Loucy (cell line): ENCODE measurements around the gene PVALEF.

Experiments used
- H2AFZ ChIP-seq: fragments of 200-600 bp; sonication (generic); 2 replicates; pipeline ENCODE4 v1.6.0; 2016; ENCODE audit warnings: antibody characterized with exemption, mild to moderate bottlenecking, low read length, moderate library complexity
- H3F3A ChIP-seq: fragments of 200-600 bp; 2 replicates; pipeline ENCODE4 v1.6.0; 2016; ENCODE audit warnings: antibody characterized with exemption, low read depth, mild to moderate bottlenecking
- H3K27me3 ChIP-seq: fragments of 200-600 bp; sonication (generic); 2 replicates; pipeline ENCODE4 v1.6.1; 2014; ENCODE audit warnings: low read length, mild to moderate bottlenecking; ENCODE audit not compliant: insufficient read depth, poor library complexity, severe bottlenecking
- H3K36me3 ChIP-seq: fragments of 200-600 bp; sonication (generic); 2 replicates; pipeline ENCODE4 v1.6.1; 2016; ENCODE audit warnings: low read length; ENCODE audit not compliant: insufficient read depth
- H3K4me1 ChIP-seq: fragments of 200-600 bp; sonication (generic); 2 replicates; pipeline ENCODE4 v1.5.1; 2014; ENCODE audit warnings: low read length, mild to moderate bottlenecking; ENCODE audit not compliant: insufficient read depth, poor library complexity, severe bottlenecking
- H3K4me2 ChIP-seq: fragments of 200-600 bp; sonication (generic); 2 replicates; pipeline ENCODE4 v1.6.0; 2014; ENCODE audit warnings: antibody characterized with exemption, low read length, low read depth, mild to moderate bottlenecking; ENCODE audit not compliant: poor library complexity, severe bottlenecking
- H3K4me3 ChIP-seq: fragments of 200-600 bp; sonication (generic); 2 replicates; pipeline ENCODE4 v1.5.1; 2014; ENCODE audit warnings: low read length, mild to moderate bottlenecking, mixed read lengths; ENCODE audit not compliant: poor library complexity, severe bottlenecking
- H3K79me2 ChIP-seq: fragments of 200-600 bp; sonication (generic); 2 replicates; pipeline ENCODE4 v1.6.1; 2014; ENCODE audit warnings: low read length; ENCODE audit not compliant: insufficient read depth
- H3K9ac ChIP-seq: fragments of 200-600 bp; sonication (generic); 2 replicates; pipeline ENCODE4 v1.6.0; 2014; ENCODE audit warnings: mild to moderate bottlenecking, low read depth, low read length, moderate library complexity; ENCODE audit not compliant: poor library complexity, severe bottlenecking
- H3K9me2 ChIP-seq: fragments of 200-600 bp; sonication (generic); replicated peaks from 2 replicates; pipeline ENCODE4 v1.6.1; 2016; ENCODE audit warnings: low read depth, low read length, mixed read lengths
- H3K9me3 ChIP-seq: fragments of 200-600 bp; sonication (generic); 2 replicates; pipeline ENCODE4 v1.6.1; 2014; ENCODE audit warnings: mild to moderate bottlenecking, antibody characterized with exemption, low read length, low read depth; ENCODE audit not compliant: insufficient read depth
- H4K20me1 ChIP-seq: fragments of 200-600 bp; sonication (generic); 2 replicates; pipeline ENCODE4 v1.6.0; 2014; ENCODE audit warnings: antibody characterized with exemption, low read length, mild to moderate bottlenecking; ENCODE audit not compliant: insufficient read depth, poor library complexity, severe bottlenecking
- CTCF ChIP-seq: fragments of 200-600 bp; sonication (generic); conservative IDR thresholded peaks from 2 replicates; pipeline ENCODE4 v1.5.1; 2014; ENCODE audit warnings: mild to moderate bottlenecking, antibody characterized with exemption, low read length
- EZH2phosphoT487 ChIP-seq: fragments of 200-600 bp; IDR thresholded peaks from 2 replicates; pipeline ENCODE4 v1.6.1; 2018; ENCODE audit warnings: antibody characterized with exemption, mild to moderate bottlenecking, moderate library complexity, borderline replicate concordance

Gene PVALEF

GRCh38 chr17:81173052-81173761 lies 7.9 kb downstream of the PVALEF start:
- H3K9ac ChIP-seq: no peak overlapping the region
- no peaks in the 10 kb centered on the region for H3K4me1 ChIP-seq
- H3K4me2 ChIP-seq: no peak overlapping the region
- H3K4me3 ChIP-seq: no peak overlapping the region
- H3K9me3 ChIP-seq: no peaks in the 10 kb centered on the region
- no peak overlapping the region for H2AFZ ChIP-seq
- H3K27me3 ChIP-seq: no peaks in the 10 kb centered on the region
- H3F3A ChIP-seq: no peaks in the 10 kb centered on the region
- no peaks in the 10 kb centered on the region for H3K36me3 ChIP-seq
- TF ChIP-seq CTCF (no peak), EZH2phosphoT487 (no peak)
- no peaks in the 10 kb centered on the region for H4K20me1 ChIP-seq
- H3K9me2 ChIP-seq: no peaks in the 10 kb centered on the region
- no peaks in the 10 kb centered on the region for H3K79me2 ChIP-seq

- Histone ChIP-seq H3K36me3 (no peaks in the 10 kb centered on the region), H3K4me3 (no peak overlapping the region), H3K27me3 (no peaks in the 10 kb centered on the region), H3F3A (no peaks in the 10 kb centered on the region), H2AFZ (no peak overlapping the region), H4K20me1 (no peaks in the 10 kb centered on the region), H3K4me2 (no peak overlapping the region), H3K9me2 (no peaks in the 10 kb centered on the region), H3K79me2 (no peaks in the 10 kb centered on the region), H3K4me1 (no peaks in the 10 kb centered on the region), H3K9me3 (no peaks in the 10 kb centered on the region), H3K9ac (no peak overlapping the region)
- no peak for TF ChIP-seq EZH2phosphoT487
- no peak for TF ChIP-seq CTCF
Measured at GRCh38 chr17:81173762-81174155, 8.5 kb downstream of the PVALEF start.

GRCh38 chr17:81176666-81177065 lies 11.4 kb downstream of the PVALEF start:
- H3K9me2 ChIP-seq: no peaks in the 10 kb centered on the region
- H3K79me2 ChIP-seq: no peaks in the 10 kb centered on the region
- no peak overlapping the region for H3K9ac ChIP-seq
- H3K9me3 ChIP-seq: no peaks in the 10 kb centered on the region
- H3K36me3 ChIP-seq: no peaks in the 10 kb centered on the region
- H2AFZ ChIP-seq: no peak overlapping the region
- H4K20me1 ChIP-seq: no peaks in the 10 kb centered on the region
- H3K27me3 ChIP-seq: no peaks in the 10 kb centered on the region
- H3K4me3 ChIP-seq: no peak overlapping the region
- TF ChIP-seq CTCF (no peak), EZH2phosphoT487 (no peak)
- no peaks in the 10 kb centered on the region for H3K4me1 ChIP-seq
- no peak overlapping the region for H3K4me2 ChIP-seq
- no peaks in the 10 kb centered on the region for H3F3A ChIP-seq
